Measurements from ENCODE around the gene P2RY6. TPM values are rescaled to one million over a fixed set of nuclear protein-coding genes. Genes with fewer than 3 reads are reported as not detected.

Gene P2RY6
- total RNA-seq, 1 experiment from 2014 or later = 0.15 TPM

DNA sequence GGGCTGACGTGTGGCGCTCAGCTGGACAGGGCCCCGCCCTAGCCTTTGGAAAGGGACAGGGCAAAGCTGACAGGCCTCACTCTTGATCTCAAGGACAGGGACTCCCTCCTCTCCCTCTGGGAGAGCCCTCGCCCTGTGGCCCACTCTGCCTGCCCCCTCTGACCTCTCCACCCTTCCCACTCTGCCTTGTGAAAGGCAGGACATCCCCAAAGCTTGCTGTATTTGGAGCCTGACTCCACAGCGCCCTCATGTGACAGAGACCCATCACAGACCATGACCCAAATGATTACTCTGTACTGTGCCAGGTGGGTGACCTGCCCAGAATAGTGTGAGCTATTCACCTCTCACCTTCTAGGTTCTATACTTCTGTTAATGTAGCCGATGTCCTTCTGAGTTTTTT is 35.3 kb upstream of the P2RY6 start:
- intact Hi-C loops (cut with micrococcal nuclease) = loop anchor here (1.0 kb wide), 1 partner anchor 52 kb away; no protein-coding TSS in a partner anchor
- POLR2A ChIA-PET = interaction anchor here (0.6 kb wide), 1 partner anchor 71 kb away, joined by 3 read pairs; no protein-coding TSS in a partner anchor
- no peaks in the 10 kb centered on the region for H3K9me2 ChIP-seq (ENCODE audit: insufficient read depth)
- H3K4me2 ChIP-seq (ENCODE audit: low read length) = no peak overlapping the region
- peak; percentile 88 for ATAC-seq
- H3K36me3 ChIP-seq (ENCODE audit: control insufficient read depth in 1 of 2, insufficient read depth in 2 of 2, low read length in 2 of 2) = no peaks in the 10 kb centered on the region
- H3K79me2 ChIP-seq (ENCODE audit: insufficient read depth, low read length) = no peaks in the 10 kb centered on the region
- no peak overlapping the region for H3K9ac ChIP-seq (ENCODE audit: low read length)
- H4K20me1 ChIP-seq (ENCODE audit: insufficient read depth) = no peaks in the 10 kb centered on the region
- H3K4me1 ChIP-seq (ENCODE audit: control insufficient read depth in 1 of 2, insufficient read depth in 2 of 2, low read length in 2 of 2) = peaks cover 0 to 14% of the 10 kb centered on the region in 2 experiments; a peak in 1 of 4 replicates
- BruUV-seq (replicated peaks) = no TSS peak
- TF ChIP-seq EZH2phosphoT487 (IDR thresholded peaks at IDR 0.05; ENCODE audit: borderline replicate concordance) (no peak), ZNF274 (IDR thresholded peaks at IDR 0.05; ENCODE audit: low read depth, low read length) (no peak), SP1 (IDR thresholded peaks at IDR 0.05; ENCODE audit: low read depth) (no peak), RAD21 (IDR thresholded peaks at IDR 0.05; ENCODE audit: low read depth) (peak; percentile 92), SRF (IDR thresholded peaks at IDR 0.05; ENCODE audit: low read depth) (no peak), SIN3A (IDR thresholded peaks at IDR 0.05; ENCODE audit: low read depth) (no peak), ZFX (IDR thresholded peaks at IDR 0.05) (no peak), TCF7L2 (IDR thresholded peaks at IDR 0.05; ENCODE audit: borderline replicate concordance, extremely low read depth, insufficient read depth, insufficient read length) (no peak), YY1 (IDR thresholded peaks at IDR 0.05; ENCODE audit: extremely low read depth, insufficient replicate concordance, low read depth, low read length) (peak; percentile 44)
- TF ChIP-seq, protein P1, sequence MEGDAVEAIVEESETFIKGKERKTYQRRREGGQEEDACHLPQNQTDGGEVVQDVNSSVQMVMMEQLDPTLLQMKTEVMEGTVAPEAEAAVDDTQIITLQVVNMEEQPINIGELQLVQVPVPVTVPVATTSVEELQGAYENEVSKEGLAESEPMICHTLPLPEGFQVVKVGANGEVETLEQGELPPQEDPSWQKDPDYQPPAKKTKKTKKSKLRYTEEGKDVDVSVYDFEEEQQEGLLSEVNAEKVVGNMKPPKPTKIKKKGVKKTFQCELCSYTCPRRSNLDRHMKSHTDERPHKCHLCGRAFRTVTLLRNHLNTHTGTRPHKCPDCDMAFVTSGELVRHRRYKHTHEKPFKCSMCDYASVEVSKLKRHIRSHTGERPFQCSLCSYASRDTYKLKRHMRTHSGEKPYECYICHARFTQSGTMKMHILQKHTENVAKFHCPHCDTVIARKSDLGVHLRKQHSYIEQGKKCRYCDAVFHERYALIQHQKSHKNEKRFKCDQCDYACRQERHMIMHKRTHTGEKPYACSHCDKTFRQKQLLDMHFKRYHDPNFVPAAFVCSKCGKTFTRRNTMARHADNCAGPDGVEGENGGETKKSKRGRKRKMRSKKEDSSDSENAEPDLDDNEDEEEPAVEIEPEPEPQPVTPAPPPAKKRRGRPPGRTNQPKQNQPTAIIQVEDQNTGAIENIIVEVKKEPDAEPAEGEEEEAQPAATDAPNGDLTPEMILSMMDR (IDR thresholded peaks at IDR 0.05 in 2 of 3, conservative IDR thresholded peaks at IDR 0.05 in 1 of 3; ENCODE audit: borderline replicate concordance in 1 of 3, insufficient read depth in 1 of 3, low read depth in 2 of 3, low read length in 2 of 3) = peak; percentile 86 to 90 (median 86)
- no peaks in the 10 kb centered on the region for H3K27me3 ChIP-seq (ENCODE audit: insufficient read depth, low read length)
- DNase-seq (ENCODE audit: low read depth, low spot score) = peak; percentile 39
- no peak overlapping the region for H3K27ac ChIP-seq (ENCODE audit: low read depth, low read length)
- no peak overlapping the region for H2AFZ ChIP-seq (ENCODE audit: low read depth, low read length, poor library complexity, severe bottlenecking)
- H3K4me3 ChIP-seq (replicated peaks in 1 of 2; ENCODE audit: low read depth in 1 of 2, low read length in 2 of 2) = no peak overlapping the region
- CTCF ChIA-PET = interaction anchor here (1.0 to 2.6 kb wide), 21 partner anchors 9 to 424 kb away, joined by 3 to 35 read pairs (median 5); no protein-coding TSS in a partner anchor
- no peaks in the 10 kb centered on the region for H3K9me3 ChIP-seq (ENCODE audit: control insufficient read depth in 1 of 2, insufficient read depth in 1 of 2, low read depth in 1 of 2, low read length in 2 of 2)
- RAD21 ChIA-PET (ENCODE audit: low non-redundant PET in 1 of 2, low total read pairs in 2 of 2, uncharacterized antibody in 2 of 2, unreplicated experiment in 2 of 2) = interaction anchor here (1.1 to 1.3 kb wide), 3 partner anchors 50 to 52 kb away, joined by 3 to 9 read pairs (median 4); no protein-coding TSS in a partner anchor

Measured in HCT116 (cell line).